PC-9 (cell line): Measurements from ENCODE around the gene AP2S1. TPM values are rescaled to one million over a fixed set of nuclear protein-coding genes. Genes with fewer than 3 reads are reported as not detected.

ENCODE experiments used
- BruUV-seq: library from RNA; stranded (reverse); fragments of 400-500 nt; replicated peaks from 2 replicates; lab custom pipeline; 2021; lab: Mats Ljungman, UMichigan
- CTCF ChIA-PET: fragments of 300-600 bp; sonication (Branson Sonifier 250); formaldehyde crosslinking; loops from one replicate; lab custom pipeline; 2022; ENCODE audit warnings: antibody characterized with exemption; lab: Charles Lee
- POLR2A ChIA-PET: fragments of 300-600 bp; sonication (Branson Sonifier 250); formaldehyde crosslinking; loops from one replicate; lab custom pipeline; 2022; ENCODE audit warnings: antibody characterized with exemption; ENCODE audit not compliant: unreplicated experiment; lab: Charles Lee
- DNase-seq, 2 experiments: peaks; one replicate each; pipeline versions ENCODE4 v3.0.0 to v3.0.0-alpha.2; 2015 to 2022; ENCODE audit warnings: mixed read lengths in 1 of 2
- H2AFZ ChIP-seq: fragments of 200-600 bp; sonication (generic); 2 replicates; pipeline ENCODE4 v1.8.1; 2017; ENCODE audit warnings: antibody characterized with exemption
- H3F3A ChIP-seq: fragments of 200-600 bp; sonication (generic); 2 replicates; pipeline ENCODE4 v1.8.1; 2017; ENCODE audit warnings: antibody characterized with exemption, mild to moderate bottlenecking, low read depth; ENCODE audit not compliant: insufficient read depth
- H3K27ac ChIP-seq: fragments of 200-600 bp; sonication (generic); 2 replicates; pipeline ENCODE4 v1.6.1; 2016; ENCODE audit warnings: mixed run types
- H3K27me3 ChIP-seq: fragments of 200-600 bp; sonication (generic); 2 replicates; pipeline ENCODE4 v1.6.1; 2016; ENCODE audit warnings: low read depth, mixed run types; ENCODE audit not compliant: insufficient read depth
- H3K36me3 ChIP-seq: fragments of 200-600 bp; sonication (generic); 2 replicates; pipeline ENCODE4 v1.6.1; 2016; ENCODE audit warnings: low read depth, mixed run types
- H3K4me1 ChIP-seq: fragments of 200-600 bp; sonication (generic); replicated peaks from 2 replicates; pipeline ENCODE4 v1.6.1; 2016; ENCODE audit warnings: mixed run types; ENCODE audit not compliant: insufficient read depth
- H3K4me2 ChIP-seq: fragments of 200-600 bp; sonication (generic); 2 replicates; pipeline ENCODE4 v1.6.1; 2017; ENCODE audit warnings: mixed run types
- H3K4me3 ChIP-seq: fragments of 200-600 bp; sonication (generic); 2 replicates; pipeline ENCODE4 v1.6.1; 2016; ENCODE audit warnings: mixed run types
- H3K79me2 ChIP-seq: fragments of 200-600 bp; sonication (generic); 2 replicates; pipeline ENCODE4 v1.6.1; 2017; ENCODE audit warnings: low read depth, mixed run types
- H3K9me2 ChIP-seq: fragments of 200-600 bp; sonication (generic); 2 replicates; pipeline ENCODE4 v1.8.1; 2017; ENCODE audit warnings: mild to moderate bottlenecking; ENCODE audit not compliant: insufficient read depth
- H3K9me3 ChIP-seq: fragments of 200-600 bp; sonication (generic); 2 replicates; pipeline ENCODE4 v1.8.1; 2016; ENCODE audit warnings: low read depth; ENCODE audit not compliant: insufficient read depth
- H4K20me1 ChIP-seq: fragments of 200-600 bp; sonication (generic); 2 replicates; pipeline ENCODE4 v1.8.1; 2017; ENCODE audit not compliant: insufficient read depth
- EZH2 ChIP-seq: fragments of 200-600 bp; sonication (generic); IDR thresholded peaks from 2 replicates; pipeline ENCODE4 v1.8.0; 2017; ENCODE audit warnings: antibody characterized with exemption, low read depth
- intact Hi-C: fragments of 100-400 bp; cut with micrococcal nuclease; formaldehyde crosslinking; loops from one replicate; pipeline ENCODE4 v1.10.0; 2022; ENCODE audit not compliant: unreplicated experiment
- total RNA-seq: library from RNA; stranded (reverse); gene quantifications from 2 replicates; pipeline ENCODE4 v1.2.3, GENCODE V29; 2021
- TF ChIP-seq, protein P1 (sequence below): fragments of 200-600 bp; sonication (generic); conservative IDR thresholded peaks from 2 replicates; pipeline ENCODE4 v1.6.1; 2017; ENCODE audit warnings: mixed run types, antibody characterized with exemption, mild to moderate bottlenecking, moderate library complexity

The AP2S1 gene
- total RNA-seq, 1 experiment from 2014 or later, result 332 TPM

DNA sequence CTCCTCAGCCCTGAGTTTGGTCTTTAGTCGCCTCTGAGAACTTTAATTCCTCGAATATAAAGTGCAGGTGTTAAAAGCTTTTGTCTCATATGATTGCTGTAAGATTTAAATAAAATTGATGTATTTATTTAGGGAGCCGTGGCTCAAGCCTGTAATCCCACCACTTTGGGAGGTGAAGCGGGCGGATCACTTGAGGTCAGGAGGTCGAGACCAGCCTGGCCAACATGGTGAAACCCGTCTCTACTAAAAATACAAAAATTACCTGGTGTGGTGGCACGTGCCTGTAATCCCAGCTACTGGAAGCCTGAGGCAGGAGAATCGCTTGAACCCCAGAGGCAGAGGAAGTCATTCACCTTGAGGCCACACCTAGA, 61.7 kb downstream of the AP2S1 start:
- H3K4me1 ChIP-seq, result peaks cover 40% of the 10 kb centered on the region
- ChIA-PET POLR2A (interaction anchor here (0.5 to 0.7 kb wide), 5 partner anchors 18 to 202 kb away, joined by 3 to 7 read pairs (median 4); partner anchors contain the start of gene PRKD2), CTCF (interaction anchor here (0.6 kb wide), 1 partner anchor 441 kb away, joined by 8 read pairs; no protein-coding TSS in a partner anchor)
- no peak overlapping the region for H3K27ac ChIP-seq
- H3K4me3 ChIP-seq, result 0 out of 2 replicates have a peak overlapping the region, but pooled peaks have one; percentile 5
- H3K36me3 ChIP-seq, result peaks cover 18% of the 10 kb centered on the region
- peak overlapping the region; percentile 50 for H3K4me2 ChIP-seq
- no peaks in the 10 kb centered on the region for H3K9me2 ChIP-seq
- H3F3A ChIP-seq, result peaks cover 56% of the 10 kb centered on the region
- peaks cover 42% of the 10 kb centered on the region for H3K79me2 ChIP-seq
- H2AFZ ChIP-seq, result 0 out of 2 replicates have a peak overlapping the region, but pooled peaks have one; percentile 28
- no peak for DNase-seq
- peaks cover 5% of the 10 kb centered on the region; the same call in 1 of the 2 replicates for H4K20me1 ChIP-seq
- H3K27me3 ChIP-seq, result no peaks in the 10 kb centered on the region
- TF ChIP-seq, protein P1, sequence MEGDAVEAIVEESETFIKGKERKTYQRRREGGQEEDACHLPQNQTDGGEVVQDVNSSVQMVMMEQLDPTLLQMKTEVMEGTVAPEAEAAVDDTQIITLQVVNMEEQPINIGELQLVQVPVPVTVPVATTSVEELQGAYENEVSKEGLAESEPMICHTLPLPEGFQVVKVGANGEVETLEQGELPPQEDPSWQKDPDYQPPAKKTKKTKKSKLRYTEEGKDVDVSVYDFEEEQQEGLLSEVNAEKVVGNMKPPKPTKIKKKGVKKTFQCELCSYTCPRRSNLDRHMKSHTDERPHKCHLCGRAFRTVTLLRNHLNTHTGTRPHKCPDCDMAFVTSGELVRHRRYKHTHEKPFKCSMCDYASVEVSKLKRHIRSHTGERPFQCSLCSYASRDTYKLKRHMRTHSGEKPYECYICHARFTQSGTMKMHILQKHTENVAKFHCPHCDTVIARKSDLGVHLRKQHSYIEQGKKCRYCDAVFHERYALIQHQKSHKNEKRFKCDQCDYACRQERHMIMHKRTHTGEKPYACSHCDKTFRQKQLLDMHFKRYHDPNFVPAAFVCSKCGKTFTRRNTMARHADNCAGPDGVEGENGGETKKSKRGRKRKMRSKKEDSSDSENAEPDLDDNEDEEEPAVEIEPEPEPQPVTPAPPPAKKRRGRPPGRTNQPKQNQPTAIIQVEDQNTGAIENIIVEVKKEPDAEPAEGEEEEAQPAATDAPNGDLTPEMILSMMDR, result no peak
- no peak for TF ChIP-seq EZH2
- intact Hi-C loops, result loop anchor here (1.0 to 5.0 kb wide), 3 partner anchors 36 to 113 kb away; no protein-coding TSS in a partner anchor
- no peaks in the 10 kb centered on the region for H3K9me3 ChIP-seq
- BruUV-seq, result no TSS peak

DNA sequence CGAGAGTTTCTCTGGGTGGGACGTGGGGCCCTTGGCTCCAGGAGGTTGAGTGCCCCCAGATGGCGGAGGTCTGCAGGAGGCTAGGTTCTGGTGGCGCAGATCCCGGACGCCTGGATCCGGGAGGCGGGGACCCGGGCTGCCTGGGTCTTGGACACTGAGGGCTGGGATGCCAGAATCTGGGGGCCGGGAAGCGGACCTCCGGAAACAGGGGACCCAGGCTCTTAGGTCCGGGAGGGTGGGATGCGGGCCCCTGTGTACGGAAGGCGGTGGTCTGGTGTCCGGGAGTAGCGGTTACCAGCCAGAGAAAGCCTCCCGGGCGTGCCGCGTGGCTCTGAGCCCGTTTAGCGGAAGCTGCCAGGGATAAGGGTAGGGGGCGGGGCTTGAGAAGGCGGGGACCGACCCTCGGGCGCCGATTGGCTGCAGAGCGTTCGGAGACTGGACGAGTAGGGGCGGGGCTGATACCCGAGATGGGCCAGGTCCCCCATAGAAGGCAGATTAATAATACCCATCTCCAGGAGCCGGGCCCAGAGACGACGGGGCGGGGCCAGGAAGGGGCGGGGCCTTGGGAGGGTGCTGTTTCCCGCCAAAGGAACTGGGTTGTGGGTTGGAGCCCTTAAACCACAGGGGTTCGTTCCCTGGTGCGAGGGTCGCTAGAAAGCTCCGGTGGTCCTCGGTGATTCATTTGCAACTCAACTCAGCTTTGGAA, 62.2 kb downstream of the AP2S1 start, which contains the start of gene SLC1A5:
Gene SLC1A5 (minus strand): TSS at position 333 of the 706 bp plus-strand sequence. CDS start 629 bp downstream, outside the sequence.
- 0 out of 2 replicates have a peak within 1 kb of the TSS, but pooled peaks have one; percentile 28 for H2AFZ ChIP-seq
- peaks cover 21% of the 10 kb centered on the region for H3K36me3 ChIP-seq
- H3K4me2 ChIP-seq, result peak within 1 kb of the TSS; percentile 83
- H3K9me2 ChIP-seq, result no peaks in the 10 kb centered on the region
- BruUV-seq, result TSS peak; percentile 76
- TF ChIP-seq, protein P1, result no peak
- no peak for TF ChIP-seq EZH2
- peak within 1 kb of the TSS; percentile 92 for H3K27ac ChIP-seq
- peaks cover 47% of the 10 kb centered on the region for H3K79me2 ChIP-seq
- no peaks in the 10 kb centered on the region for H3K9me3 ChIP-seq
- peaks cover 56% of the 10 kb centered on the region for H3F3A ChIP-seq
- intact Hi-C loops, result loop anchor here (1.0 to 5.0 kb wide), 3 partner anchors 37 to 114 kb away; no protein-coding TSS in a partner anchor
- peaks cover 5% of the 10 kb centered on the region; the same call in 1 of the 2 replicates for H4K20me1 ChIP-seq
- no peaks in the 10 kb centered on the region for H3K27me3 ChIP-seq
- peak within 1 kb of the TSS; percentile 98 for H3K4me3 ChIP-seq
- ChIA-PET CTCF (interaction anchor here (0.6 kb wide), 1 partner anchor 41 kb away, joined by 12 read pairs; no protein-coding TSS in a partner anchor), POLR2A (interaction anchor here (0.5 to 0.7 kb wide), 6 partner anchors 18 to 437 kb away, joined by 3 to 16 read pairs (median 5); partner anchors contain the start of gene PRKD2)
- H3K4me1 ChIP-seq, result peaks cover 40% of the 10 kb centered on the region
- DNase-seq, result peak; percentile 94 to 98

Other genes starting within 250 kb of the AP2S1 start
- 211 and 239 TPM in 2 replicates for gene CALM3, start 249.5 kb downstream of the AP2S1 start, total RNA-seq
- gene PTGIR, start 225.8 kb downstream of the AP2S1 start, total RNA-seq, result 0.28 TPM in 1 of 2 replicates, not detected in the other
- not detected in 2 replicates for gene GNG8, start 214.6 kb downstream of the AP2S1 start, total RNA-seq
- 0.13 TPM in 1 of 2 replicates, not detected in the other for gene DACT3, start 189.7 kb downstream of the AP2S1 start, total RNA-seq
- 88.5 and 97.8 TPM in 2 replicates for gene PRKD2, start 133.7 kb downstream of the AP2S1 start, total RNA-seq
- 7.6 and 10.6 TPM in 2 replicates for gene FKRP, start 104.8 kb downstream of the AP2S1 start, total RNA-seq
- gene STRN4, start 104.4 kb downstream of the AP2S1 start, total RNA-seq, result 93.3 and 131 TPM in 2 replicates
- gene SLC1A5, start 62.3 kb downstream of the AP2S1 start, total RNA-seq, result 218 and 264 TPM in 2 replicates
- gene ARHGAP35, start 10.2 kb upstream of the AP2S1 start, total RNA-seq, result 87.8 and 104 TPM in 2 replicates
- gene NPAS1, start 169.0 kb upstream of the AP2S1 start, total RNA-seq, result 1.4 and 3.7 TPM in 2 replicates
- 46.3 and 76.5 TPM in 2 replicates for gene TMEM160, start 197.8 kb upstream of the AP2S1 start, total RNA-seq